T-helper 2 cell treated with Interferon-gamma antibody and Interleukin-4, amounts not matched to agents 5 μg/mL and 100 μg/mL, for 36 hours (primary cell): ENCODE results near the gene RAB31.
A peak's percentile ranks its signal among the peaks of the same experiment; 100 is the strongest.
"Not testable (repeated sequence)": the region's sequence is repeated elsewhere in the genome, so short reads cannot be mapped to it uniquely, and the experiment has no call there.

ENCODE experiments used
- DNase-seq: peaks from one replicate; pipeline ENCODE4 v3.0.0; 2021; ENCODE audit warnings: low spot score
- H3K27ac Mint-ChIP-seq: one replicate; pipeline ENCODE4 v1.8.0; 2021; ENCODE audit warnings: mild to moderate bottlenecking, mixed read lengths
- H3K27me3 Mint-ChIP-seq: one replicate; pipeline ENCODE4 v1.8.0; 2021; ENCODE audit warnings: low read depth, mixed read lengths
- H3K36me3 Mint-ChIP-seq: one replicate; pipeline ENCODE4 v1.8.0; 2021; ENCODE audit warnings: low read depth, mixed read lengths
- H3K4me1 Mint-ChIP-seq: one replicate; pipeline ENCODE4 v1.8.0; 2021; ENCODE audit warnings: low read depth, mixed read lengths
- H3K4me3 Mint-ChIP-seq: one replicate; pipeline ENCODE4 v1.8.0; 2022; ENCODE audit warnings: mild to moderate bottlenecking, moderate library complexity, mixed read lengths
- H3K9me3 Mint-ChIP-seq: one replicate; pipeline ENCODE4 v1.8.0; 2021; ENCODE audit warnings: mixed read lengths

RAB31 gene

GRCh38 chr18:9876867-9877654 lies 169.0 kb downstream of the RAB31 start:
- H3K27ac Mint-ChIP-seq: peak overlapping the region; percentile 85
- peak; percentile 54 for DNase-seq
- no peaks in the 10 kb centered on the region for H3K36me3 Mint-ChIP-seq
- no peaks in the 10 kb centered on the region for H3K27me3 Mint-ChIP-seq
- no peaks in the 10 kb centered on the region for H3K9me3 Mint-ChIP-seq
- H3K4me1 Mint-ChIP-seq: peaks cover 17% of the 10 kb centered on the region
- H3K4me3 Mint-ChIP-seq: peak overlapping the region; percentile 59

- H3K4me1 Mint-ChIP-seq: peaks cover 17% of the 10 kb centered on the region
- H3K36me3 Mint-ChIP-seq: no peaks in the 10 kb centered on the region
- no peaks in the 10 kb centered on the region for H3K27me3 Mint-ChIP-seq
- peak overlapping the region; percentile 85 for H3K27ac Mint-ChIP-seq
- no peaks in the 10 kb centered on the region for H3K9me3 Mint-ChIP-seq
- DNase-seq: no peak
- peak overlapping the region; percentile 59 for H3K4me3 Mint-ChIP-seq
These were observed 169.5 kb downstream of the RAB31 start for GRCh38 chr18:9877655-9878014.

GRCh38 chr18:9878095-9878494 lies 170.0 kb downstream of the RAB31 start:
- no peak for DNase-seq
- Mint-ChIP-seq H3K36me3 (no peaks in the 10 kb centered on the region), H3K4me1 (peaks cover 17% of the 10 kb centered on the region), H3K4me3 (no peak overlapping the region), H3K9me3 (no peaks in the 10 kb centered on the region), H3K27ac (no peak overlapping the region), H3K27me3 (no peaks in the 10 kb centered on the region)

GRCh38 chr18:9878783-9879242 lies 170.7 kb downstream of the RAB31 start:
- H3K27ac Mint-ChIP-seq: no peak overlapping the region
- H3K4me1 Mint-ChIP-seq: peaks cover 17% of the 10 kb centered on the region
- DNase-seq: no peak
- no peaks in the 10 kb centered on the region for H3K36me3 Mint-ChIP-seq
- no peaks in the 10 kb centered on the region for H3K27me3 Mint-ChIP-seq
- H3K9me3 Mint-ChIP-seq: no peaks in the 10 kb centered on the region
- no peak overlapping the region for H3K4me3 Mint-ChIP-seq

- H3K4me3 Mint-ChIP-seq: no peak overlapping the region
- H3K27me3 Mint-ChIP-seq: no peaks in the 10 kb centered on the region
- H3K36me3 Mint-ChIP-seq: no peaks in the 10 kb centered on the region
- H3K27ac Mint-ChIP-seq: no peak overlapping the region
- H3K9me3 Mint-ChIP-seq: no peaks in the 10 kb centered on the region
- peaks cover 7% of the 10 kb centered on the region for H3K4me1 Mint-ChIP-seq
- no peak for DNase-seq
These were observed 176.0 kb downstream of the RAB31 start for GRCh38 chr18:9884090-9884489.

GRCh38 chr18:9884532-9885140 lies 176.5 kb downstream of the RAB31 start:
- Mint-ChIP-seq H3K27me3 (no peaks in the 10 kb centered on the region), H3K9me3 (no peaks in the 10 kb centered on the region), H3K4me3 (no peak overlapping the region), H3K36me3 (no peaks in the 10 kb centered on the region), H3K27ac (no peak overlapping the region), H3K4me1 (peaks cover 7% of the 10 kb centered on the region)
- DNase-seq: no peak

GRCh38 chr18:9885170-9886004 lies 177.3 kb downstream of the RAB31 start, which contains the start of gene TXNDC2:
TXNDC2 (plus strand) TSS chr18:9885973; CDS start chr18:9886681, 708 bp downstream.
- H3K36me3 Mint-ChIP-seq: no peaks in the 10 kb centered on the region
- H3K27me3 Mint-ChIP-seq: no peaks in the 10 kb centered on the region
- peak; percentile 14 for DNase-seq
- no peak within 1 kb of the TSS for H3K27ac Mint-ChIP-seq
- H3K4me3 Mint-ChIP-seq: no peak within 1 kb of the TSS
- peaks cover 7% of the 10 kb centered on the region for H3K4me1 Mint-ChIP-seq
- H3K9me3 Mint-ChIP-seq: no peaks in the 10 kb centered on the region

GRCh38 chr18:9886005-9886348 lies 177.9 kb downstream of the RAB31 start:
- Mint-ChIP-seq H3K4me3 (no peak overlapping the region), H3K36me3 (no peaks in the 10 kb centered on the region), H3K9me3 (no peaks in the 10 kb centered on the region), H3K4me1 (peaks cover 7% of the 10 kb centered on the region), H3K27me3 (no peaks in the 10 kb centered on the region), H3K27ac (no peak overlapping the region)
- DNase-seq: no peak

- H3K4me3 Mint-ChIP-seq: no peak overlapping the region
- H3K36me3 Mint-ChIP-seq: no peaks in the 10 kb centered on the region
- H3K27ac Mint-ChIP-seq: no peak overlapping the region
- DNase-seq: no peak
- no peaks in the 10 kb centered on the region for H3K9me3 Mint-ChIP-seq
- no peaks in the 10 kb centered on the region for H3K27me3 Mint-ChIP-seq
- peaks cover 7% of the 10 kb centered on the region for H3K4me1 Mint-ChIP-seq
These were observed 179.9 kb downstream of the RAB31 start for GRCh38 chr18:9887992-9888391.

GRCh38 chr18:9890196-9890595 lies 182.1 kb downstream of the RAB31 start:
- Mint-ChIP-seq H3K27me3 (no peaks in the 10 kb centered on the region), H3K4me1 (peaks cover 14% of the 10 kb centered on the region), H3K27ac (no peak overlapping the region), H3K36me3 (no peaks in the 10 kb centered on the region), H3K9me3 (no peaks in the 10 kb centered on the region), H3K4me3 (no peak overlapping the region)
- DNase-seq: no peak

GRCh38 chr18:9890957-9891356 lies 182.9 kb downstream of the RAB31 start:
- Mint-ChIP-seq H3K36me3 (no peaks in the 10 kb centered on the region), H3K9me3 (no peaks in the 10 kb centered on the region), H3K27me3 (no peaks in the 10 kb centered on the region), H3K4me1 (peaks cover 16% of the 10 kb centered on the region), H3K27ac (no peak overlapping the region), H3K4me3 (no peak overlapping the region)
- no peak for DNase-seq

- H3K36me3 Mint-ChIP-seq, H3K27me3 Mint-ChIP-seq, DNase-seq, H3K4me3 Mint-ChIP-seq, H3K27ac Mint-ChIP-seq, H3K9me3 Mint-ChIP-seq: not testable (repeated sequence)
- peaks cover 15% of the 10 kb centered on the region for H3K4me1 Mint-ChIP-seq
These were observed 183.4 kb downstream of the RAB31 start for GRCh38 chr18:9891515-9891914.

GRCh38 chr18:9894454-9895068 lies 186.5 kb downstream of the RAB31 start:
- no peak for DNase-seq
- Mint-ChIP-seq H3K4me1 (peaks cover 33% of the 10 kb centered on the region), H3K27ac (peak overlapping the region; percentile 52), H3K4me3 (no peak overlapping the region), H3K9me3 (no peaks in the 10 kb centered on the region), H3K36me3 (no peaks in the 10 kb centered on the region), H3K27me3 (no peaks in the 10 kb centered on the region)

GRCh38 chr18:9897129-9897528 lies 189.0 kb downstream of the RAB31 start:
- H3K9me3 Mint-ChIP-seq: no peaks in the 10 kb centered on the region
- no peak for DNase-seq
- peaks cover 35% of the 10 kb centered on the region for H3K4me1 Mint-ChIP-seq
- no peaks in the 10 kb centered on the region for H3K27me3 Mint-ChIP-seq
- H3K4me3 Mint-ChIP-seq: no peak overlapping the region
- no peak overlapping the region for H3K27ac Mint-ChIP-seq
- H3K36me3 Mint-ChIP-seq: no peaks in the 10 kb centered on the region
